Suprapubic skin (tissue), 4 donors: Measurements from ENCODE around the gene CCSER1. TPM values are rescaled to one million over a fixed set of nuclear protein-coding genes. Genes with fewer than 3 reads are reported as not detected.
"Not testable (repeated sequence)": the region's sequence is repeated elsewhere in the genome, so short reads cannot be mapped to it uniquely, and the experiment has no call there.

Experiments used
- DNase-seq, 2 donors: peaks; one replicate each; pipeline ENCODE4 v3.0.0-alpha.2; 2019; ENCODE audit warnings: low spot score in 2 of 2
- H3K27ac ChIP-seq: fragments of 200-600 bp; sonication (generic); one replicate; pipeline ENCODE4 v1.5.1; 2019
- H3K27me3 ChIP-seq: fragments of 200-600 bp; sonication (generic); one replicate; pipeline ENCODE4 v1.5.1; 2019
- H3K36me3 ChIP-seq: fragments of 200-600 bp; sonication (generic); one replicate; pipeline ENCODE4 v1.5.1; 2019
- H3K4me1 ChIP-seq: fragments of 200-600 bp; sonication (generic); one replicate; pipeline ENCODE4 v1.5.1; 2019
- H3K4me3 ChIP-seq: fragments of 200-600 bp; sonication (generic); one replicate; pipeline ENCODE4 v1.5.1; 2019; ENCODE audit warnings: mild to moderate bottlenecking
- H3K9me3 ChIP-seq: fragments of 200-600 bp; sonication (generic); one replicate; pipeline ENCODE4 v1.5.1; 2019
- EP300 ChIP-seq: sonication (generic); formaldehyde crosslinking; IDR thresholded peaks from one replicate; pipeline ENCODE4 v1.6.1; 2017; ENCODE audit warnings: antibody characterized with exemption
- POLR2A ChIP-seq, 2 donors: fragments of 450-650 bp; IDR thresholded peaks; one replicate each; pipeline ENCODE4 v1.6.1; 2017; ENCODE audit warnings: antibody characterized with exemption in 2 of 2, mild to moderate bottlenecking in 2 of 2, moderate library complexity in 2 of 2
- POLR2AphosphoS5 ChIP-seq, 3 donors: sonication (generic); formaldehyde crosslinking; IDR thresholded peaks; one replicate each; pipeline ENCODE4 v1.6.1; 2017; ENCODE audit warnings: antibody characterized with exemption in 3 of 3
- WGBS: methylation state at CpG from one replicate; pipeline ENCODE4 v1.1.5; 2018; 5-methylcytosine and 5-hydroxymethylcytosine counted together
- total RNA-seq, 4 donors: library from RNA; depleted of rRNA; stranded (reverse); fragments of >200 nt; gene quantifications; one replicate each; pipeline ENCODE4 v1.1.0, GENCODE V29; 2016
- TF ChIP-seq, protein P1 (sequence below), 2 donors: fragments of 200-600 bp in 1 of 2; fragments of 450-650 bp in 1 of 2; sonication (generic) in 1 of 2; IDR thresholded peaks; one replicate each; pipeline ENCODE4 v1.5.1; 2016 to 2019; ENCODE audit warnings: antibody characterized with exemption in 2 of 2, mild to moderate bottlenecking in 1 of 2, moderate library complexity in 1 of 2

CCSER1 gene
- total RNA-seq, 4 donors from 2014 or later = 6.7 to 39.5 (median 11.8) TPM

GRCh38 chr4:91207535-91207934, 1080.3 kb downstream of the CCSER1 start:
- H3K4me3 ChIP-seq = no peak overlapping the region
- no peaks in the 10 kb centered on the region for H3K4me1 ChIP-seq
- DNase-seq = no peak
- H3K36me3 ChIP-seq = no peaks in the 10 kb centered on the region
- no peak overlapping the region for H3K27ac ChIP-seq
- H3K9me3 ChIP-seq = no peaks in the 10 kb centered on the region
- WGBS = 81% methylated on average over 3 of the region's 3 CpGs
- H3K27me3 ChIP-seq = no peaks in the 10 kb centered on the region
- TF ChIP-seq POLR2AphosphoS5 (IDR thresholded peaks at IDR 0.05) = no peak
- no peak for TF ChIP-seq EP300
- TF ChIP-seq, protein P1, sequence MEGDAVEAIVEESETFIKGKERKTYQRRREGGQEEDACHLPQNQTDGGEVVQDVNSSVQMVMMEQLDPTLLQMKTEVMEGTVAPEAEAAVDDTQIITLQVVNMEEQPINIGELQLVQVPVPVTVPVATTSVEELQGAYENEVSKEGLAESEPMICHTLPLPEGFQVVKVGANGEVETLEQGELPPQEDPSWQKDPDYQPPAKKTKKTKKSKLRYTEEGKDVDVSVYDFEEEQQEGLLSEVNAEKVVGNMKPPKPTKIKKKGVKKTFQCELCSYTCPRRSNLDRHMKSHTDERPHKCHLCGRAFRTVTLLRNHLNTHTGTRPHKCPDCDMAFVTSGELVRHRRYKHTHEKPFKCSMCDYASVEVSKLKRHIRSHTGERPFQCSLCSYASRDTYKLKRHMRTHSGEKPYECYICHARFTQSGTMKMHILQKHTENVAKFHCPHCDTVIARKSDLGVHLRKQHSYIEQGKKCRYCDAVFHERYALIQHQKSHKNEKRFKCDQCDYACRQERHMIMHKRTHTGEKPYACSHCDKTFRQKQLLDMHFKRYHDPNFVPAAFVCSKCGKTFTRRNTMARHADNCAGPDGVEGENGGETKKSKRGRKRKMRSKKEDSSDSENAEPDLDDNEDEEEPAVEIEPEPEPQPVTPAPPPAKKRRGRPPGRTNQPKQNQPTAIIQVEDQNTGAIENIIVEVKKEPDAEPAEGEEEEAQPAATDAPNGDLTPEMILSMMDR (IDR thresholded peaks at IDR 0.05) = no peak
- no peak for TF ChIP-seq POLR2A (IDR thresholded peaks at IDR 0.05)

GRCh38 chr4:91212211-91212610, 1085.0 kb downstream of the CCSER1 start:
- Histone ChIP-seq H3K36me3 (no peaks in the 10 kb centered on the region), H3K4me1 (no peaks in the 10 kb centered on the region), H3K27ac (no peak overlapping the region), H3K27me3 (no peaks in the 10 kb centered on the region), H3K9me3 (no peaks in the 10 kb centered on the region), H3K4me3 (no peak overlapping the region)
- TF ChIP-seq POLR2A (IDR thresholded peaks at IDR 0.05) = no peak
- WGBS = 59% methylated on average over 3 of the region's 3 CpGs
- DNase-seq = no peak

DNA sequence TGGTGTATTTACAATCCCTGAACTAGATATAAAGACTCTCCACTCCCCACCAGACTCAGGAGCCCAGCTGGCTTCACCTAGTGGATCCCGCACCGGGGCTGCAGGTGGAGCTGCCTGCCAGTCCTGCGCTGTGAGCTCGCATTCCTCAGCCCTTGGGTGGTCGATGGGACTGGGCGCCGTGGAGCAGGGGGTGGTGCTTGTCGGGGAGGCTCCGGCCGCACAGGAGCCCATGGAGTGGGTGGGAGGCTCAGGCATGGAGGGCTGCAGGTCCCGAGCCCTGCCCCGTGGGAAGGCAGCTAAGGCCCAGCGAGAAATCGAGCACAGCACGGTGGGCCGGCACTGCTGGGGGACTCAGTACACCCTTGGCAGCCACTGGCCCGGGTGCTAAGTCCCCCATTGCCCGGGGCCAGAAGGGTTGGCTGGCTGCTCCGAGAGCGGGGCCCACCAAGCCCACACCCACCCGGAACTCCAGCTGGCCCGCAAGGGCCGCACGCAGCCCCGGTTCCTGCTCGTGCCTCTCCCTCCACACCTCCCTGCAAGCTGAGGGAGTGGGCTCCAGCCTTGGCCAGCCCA, 1090.7 kb downstream of the CCSER1 start:
- not testable (repeated sequence) for H3K9me3 ChIP-seq, H3K27ac ChIP-seq, H3K4me1 ChIP-seq, H3K36me3 ChIP-seq, H3K4me3 ChIP-seq, DNase-seq, H3K27me3 ChIP-seq
- 98% methylated on average over 12 of the region's 26 CpGs for WGBS

- no peaks in the 10 kb centered on the region for H3K4me1 ChIP-seq
- no peaks in the 10 kb centered on the region for H3K36me3 ChIP-seq
- no peak for TF ChIP-seq POLR2A (IDR thresholded peaks at IDR 0.05)
- TF ChIP-seq, protein P1 (IDR thresholded peaks at IDR 0.05) = no peak
- no peak for TF ChIP-seq POLR2AphosphoS5 (IDR thresholded peaks at IDR 0.05)
- TF ChIP-seq EP300 = no peak
- no peak overlapping the region for H3K4me3 ChIP-seq
- no peaks in the 10 kb centered on the region for H3K27me3 ChIP-seq
- WGBS = 64% methylated on average over 2 of the region's 2 CpGs
- H3K27ac ChIP-seq = no peak overlapping the region
- no peaks in the 10 kb centered on the region for H3K9me3 ChIP-seq
- no peak for DNase-seq
These were observed 1093.1 kb downstream of the CCSER1 start for GRCh38 chr4:91220315-91220714.

DNA sequence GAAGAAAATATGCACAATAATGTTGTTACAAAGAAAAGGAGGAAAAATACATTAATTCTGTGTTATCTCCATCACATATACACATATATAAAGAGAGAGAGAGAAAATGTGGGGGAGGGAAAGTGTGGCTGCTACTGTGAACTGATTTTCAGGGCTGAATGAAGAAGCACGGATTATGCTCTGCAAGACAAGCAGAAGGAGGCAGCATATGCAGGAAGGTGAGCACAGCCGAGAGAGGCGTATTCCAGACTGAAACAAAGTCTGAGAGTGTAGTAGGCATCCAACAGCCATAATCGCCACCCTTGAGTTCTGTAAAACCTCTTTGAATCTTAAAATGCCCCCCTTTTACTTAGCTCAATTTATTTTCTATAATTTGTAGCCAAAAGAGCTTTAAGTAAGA, 1094.8 kb downstream of the CCSER1 start:
- 81% methylated on average over 4 of the region's 4 CpGs for WGBS
- no peak overlapping the region for H3K4me3 ChIP-seq
- no peaks in the 10 kb centered on the region for H3K4me1 ChIP-seq
- DNase-seq = no peak
- TF ChIP-seq, protein P1 (IDR thresholded peaks at IDR 0.05) = no peak
- no peak for TF ChIP-seq POLR2AphosphoS5 (IDR thresholded peaks at IDR 0.05)
- no peak for TF ChIP-seq POLR2A (IDR thresholded peaks at IDR 0.05)
- no peak for TF ChIP-seq EP300
- H3K9me3 ChIP-seq = no peaks in the 10 kb centered on the region
- H3K36me3 ChIP-seq = no peaks in the 10 kb centered on the region
- H3K27ac ChIP-seq = no peak overlapping the region
- H3K27me3 ChIP-seq = no peaks in the 10 kb centered on the region

GRCh38 chr4:91226867-91227266, 1099.7 kb downstream of the CCSER1 start:
- Histone ChIP-seq H3K27ac (no peak overlapping the region), H3K4me1 (no peaks in the 10 kb centered on the region), H3K36me3 (no peaks in the 10 kb centered on the region), H3K4me3 (no peak overlapping the region), H3K27me3 (no peaks in the 10 kb centered on the region), H3K9me3 (no peaks in the 10 kb centered on the region)
- WGBS = 91% methylated on average over 1 of the region's 1 CpG
- no peak for DNase-seq
- TF ChIP-seq POLR2AphosphoS5 (IDR thresholded peaks at IDR 0.05) = no peak
- no peak for TF ChIP-seq EP300
- TF ChIP-seq POLR2A (IDR thresholded peaks at IDR 0.05) = no peak
- TF ChIP-seq, protein P1 (IDR thresholded peaks at IDR 0.05) = no peak
